IPS-18a (cell line): ENCODE results near the gene ESRRA.

Experiments used
- H3K27ac ChIP-seq: one replicate; pipeline ENCODE4 v1.5.1; 2013; ENCODE audit warnings: low read length
- H3K27me3 ChIP-seq: one replicate; pipeline ENCODE4 v1.6.1; 2013; ENCODE audit warnings: mild to moderate bottlenecking, low read length; ENCODE audit not compliant: control insufficient read depth, insufficient read depth
- H3K36me3 ChIP-seq: one replicate; pipeline ENCODE4 v1.6.1; 2013; ENCODE audit warnings: low read depth, low read length; ENCODE audit not compliant: control insufficient read depth
- H3K4me1 ChIP-seq: one replicate; pipeline ENCODE4 v1.6.1; 2013; ENCODE audit warnings: low read depth, low read length; ENCODE audit not compliant: control insufficient read depth
- H3K4me3 ChIP-seq: one replicate; pipeline ENCODE4 v1.5.1; 2013; ENCODE audit warnings: low read length
- H3K9ac ChIP-seq: one replicate; pipeline ENCODE4 v1.6.1; 2013; ENCODE audit warnings: mild to moderate bottlenecking, low read length, moderate library complexity
- H3K9me3 ChIP-seq: one replicate; pipeline ENCODE4 v1.6.1; 2013; ENCODE audit warnings: low read depth, low read length; ENCODE audit not compliant: control insufficient read depth

The ESRRA gene

DNA sequence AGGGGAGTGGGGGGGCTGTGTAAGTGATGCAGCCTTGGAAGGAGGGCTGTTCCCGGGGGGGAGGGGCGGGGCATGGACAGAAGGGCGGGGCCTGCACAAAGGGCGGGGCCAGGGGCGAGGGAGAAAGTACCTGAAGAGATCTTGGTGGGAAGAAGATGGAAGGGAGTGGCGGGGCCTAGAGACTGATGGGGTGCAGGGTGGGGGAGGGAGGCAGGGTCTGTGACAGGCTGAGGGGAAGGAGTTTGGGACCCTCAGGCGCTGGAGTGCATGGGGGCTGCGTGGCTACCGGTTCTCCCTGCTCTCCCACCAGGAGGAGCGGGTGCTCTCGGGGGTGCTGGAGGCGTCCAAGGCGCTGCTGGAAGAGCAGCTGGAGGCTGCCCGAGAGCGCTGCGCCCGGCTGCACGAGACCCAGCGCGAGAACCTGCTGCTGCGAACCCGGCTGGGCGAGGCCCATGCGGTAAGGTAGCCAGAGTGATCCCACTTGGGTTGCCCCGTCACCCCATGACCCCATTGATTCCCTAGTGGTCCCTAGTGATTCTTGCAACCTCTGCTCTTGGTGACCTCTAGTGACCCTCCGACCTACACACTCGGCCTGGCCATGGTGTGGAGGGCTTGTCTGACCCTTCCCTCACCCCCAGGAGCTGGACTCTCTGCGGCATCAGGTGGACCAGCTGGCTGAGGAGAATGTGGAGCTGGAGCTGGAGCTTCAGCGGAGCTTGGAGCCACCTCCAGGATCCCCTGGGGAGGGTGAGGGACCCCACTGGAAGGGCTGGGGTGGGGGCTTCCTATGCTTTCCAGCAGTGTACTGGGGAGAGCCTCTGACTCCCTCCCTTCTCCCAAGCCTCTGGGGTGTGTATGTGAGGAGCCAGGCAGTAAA, 37.8 kb downstream of the ESRRA start:
- Histone ChIP-seq H3K9ac (no peak overlapping the region), H3K27ac (no peak overlapping the region), H3K27me3 (peaks cover 12% of the 10 kb centered on the region), H3K4me3 (peak overlapping the region; percentile 43), H3K36me3 (no peaks in the 10 kb centered on the region), H3K9me3 (no peaks in the 10 kb centered on the region), H3K4me1 (peaks cover 12% of the 10 kb centered on the region)

DNA sequence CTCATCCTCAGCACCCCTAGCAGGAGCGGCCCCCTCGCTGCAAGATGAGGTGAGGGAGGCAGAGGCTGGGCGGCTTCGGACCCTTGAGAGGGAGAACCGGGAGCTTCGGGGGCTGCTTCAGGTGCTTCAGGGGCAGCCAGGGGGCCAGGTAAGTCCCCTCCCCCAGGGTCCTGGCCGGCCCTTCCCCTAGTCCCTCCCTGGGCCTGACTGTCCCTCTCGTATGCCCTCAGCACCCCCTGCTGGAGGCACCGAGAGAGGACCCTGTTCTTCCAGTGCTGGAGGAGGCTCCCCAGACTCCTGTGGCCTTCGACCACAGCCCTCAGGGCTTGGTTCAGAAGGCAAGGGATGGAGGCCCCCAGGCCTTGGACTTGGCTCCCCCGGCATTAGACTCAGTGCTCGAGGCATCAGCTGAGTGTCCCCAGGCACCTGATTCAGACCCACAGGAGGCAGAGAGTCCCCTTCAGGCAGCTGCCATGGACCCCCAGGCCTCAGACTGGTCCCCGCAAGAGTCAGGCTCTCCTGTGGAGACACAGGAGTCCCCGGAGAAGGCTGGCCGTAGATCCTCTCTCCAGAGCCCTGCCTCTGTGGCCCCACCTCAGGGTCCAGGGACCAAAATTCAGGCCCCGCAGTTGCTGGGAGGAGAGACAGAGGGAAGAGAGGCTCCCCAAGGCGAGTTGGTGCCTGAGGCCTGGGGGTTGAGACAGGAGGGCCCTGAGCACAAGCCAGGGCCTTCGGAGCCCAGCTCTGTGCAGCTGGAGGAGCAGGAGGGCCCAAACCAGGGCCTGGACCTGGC, 38.6 kb downstream of the ESRRA start:
- Histone ChIP-seq H3K4me3 (no peak overlapping the region), H3K27ac (no peak overlapping the region), H3K9me3 (no peaks in the 10 kb centered on the region), H3K4me1 (peaks cover 12% of the 10 kb centered on the region), H3K36me3 (no peaks in the 10 kb centered on the region), H3K9ac (no peak overlapping the region), H3K27me3 (peaks cover 12% of the 10 kb centered on the region)

DNA sequence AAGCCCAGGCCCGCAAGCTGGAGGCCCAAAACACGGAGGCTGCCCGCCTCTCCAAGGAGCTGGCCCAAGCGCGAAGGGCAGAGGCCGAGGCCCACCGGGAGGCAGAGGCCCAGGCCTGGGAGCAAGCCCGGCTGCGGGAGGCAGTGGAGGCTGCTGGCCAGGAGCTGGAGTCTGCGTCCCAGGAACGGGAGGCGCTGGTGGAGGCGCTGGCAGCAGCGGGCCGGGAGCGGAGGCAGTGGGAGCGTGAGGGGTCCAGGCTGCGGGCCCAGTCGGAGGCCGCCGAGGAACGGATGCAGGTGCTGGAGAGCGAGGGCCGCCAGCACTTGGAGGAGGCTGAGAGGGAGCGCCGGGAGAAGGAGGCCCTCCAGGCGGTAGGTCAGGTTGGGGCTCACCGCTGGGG, 39.5 kb downstream of the ESRRA start:
- no peaks in the 10 kb centered on the region for H3K9me3 ChIP-seq
- no peak overlapping the region for H3K4me3 ChIP-seq
- H3K36me3 ChIP-seq: no peaks in the 10 kb centered on the region
- H3K27me3 ChIP-seq: peaks cover 12% of the 10 kb centered on the region
- no peak overlapping the region for H3K27ac ChIP-seq
- H3K4me1 ChIP-seq: peaks cover 12% of the 10 kb centered on the region
- H3K9ac ChIP-seq: no peak overlapping the region

DNA sequence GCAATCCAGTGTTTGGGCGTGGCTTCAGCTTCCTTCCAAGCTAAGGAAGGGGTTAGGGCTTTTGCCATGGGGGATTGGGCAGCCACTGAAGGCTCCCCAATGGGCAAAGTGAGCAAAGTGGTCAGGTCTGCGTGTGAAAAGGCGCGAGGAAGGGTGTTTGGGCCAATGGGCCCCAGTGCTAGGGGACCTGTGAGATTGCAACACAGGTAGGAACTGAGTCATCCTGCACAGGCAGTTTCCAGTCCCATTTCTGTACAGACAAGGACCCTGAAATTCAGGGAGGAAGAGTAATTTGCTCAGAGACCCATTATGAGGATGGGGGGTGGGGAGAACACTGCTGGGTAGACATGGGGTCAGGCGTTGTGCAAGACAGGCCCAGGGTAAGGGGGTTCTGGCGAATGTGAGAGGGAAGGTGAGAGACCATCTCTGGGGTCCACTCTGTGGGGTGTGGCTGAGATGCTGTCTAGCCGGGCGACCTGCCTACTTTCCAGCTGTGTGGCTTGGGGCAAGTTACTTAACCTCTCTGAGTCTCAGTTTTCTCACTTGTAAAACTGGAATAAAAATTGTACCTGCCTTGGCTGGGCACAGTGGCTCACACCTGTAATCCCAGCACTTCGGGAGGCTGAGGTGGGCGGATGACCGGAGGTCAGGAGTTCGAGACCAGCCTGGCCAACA, 42.0 kb downstream of the ESRRA start:
- H3K36me3 ChIP-seq: no peaks in the 10 kb centered on the region
- no peaks in the 10 kb centered on the region for H3K4me1 ChIP-seq
- no peaks in the 10 kb centered on the region for H3K27me3 ChIP-seq
- H3K27ac ChIP-seq: no peak overlapping the region
- no peak overlapping the region for H3K4me3 ChIP-seq
- H3K9me3 ChIP-seq: no peaks in the 10 kb centered on the region
- no peak overlapping the region for H3K9ac ChIP-seq

DNA sequence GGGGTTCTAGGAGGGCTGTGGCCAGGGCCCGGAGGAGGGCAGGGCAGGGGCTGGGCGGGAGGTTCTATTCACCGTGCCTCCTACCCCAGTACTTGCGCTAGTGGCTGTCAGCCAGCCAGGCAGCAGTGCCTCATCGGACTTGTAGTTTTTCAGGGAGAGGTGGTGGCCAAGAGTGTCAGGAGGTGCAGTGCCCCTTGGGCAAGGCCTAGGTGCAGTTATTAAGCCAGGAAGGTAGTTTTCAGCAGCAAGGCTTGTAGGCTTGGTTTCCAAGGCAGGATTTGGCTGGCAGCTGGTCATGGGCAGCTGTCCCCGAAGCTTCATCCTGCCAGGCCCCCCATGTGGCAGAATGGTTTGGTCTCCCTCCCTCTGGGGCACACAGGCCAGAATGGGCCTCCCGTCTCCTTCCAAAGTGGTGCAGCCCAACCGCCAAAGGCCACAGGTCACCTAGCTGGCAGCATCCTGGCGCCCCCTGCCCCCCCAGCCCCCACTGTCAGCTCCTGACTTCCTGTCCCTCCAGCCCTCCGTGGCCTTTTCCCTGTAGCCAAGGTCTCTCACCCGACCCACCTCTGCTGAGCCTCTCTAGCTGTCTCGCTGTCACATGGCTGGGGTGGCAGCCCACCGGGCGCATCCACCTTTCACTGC, 43.2 kb downstream of the ESRRA start:
- Histone ChIP-seq H3K27me3 (no peaks in the 10 kb centered on the region), H3K9ac (no peak overlapping the region), H3K4me1 (no peaks in the 10 kb centered on the region), H3K36me3 (no peaks in the 10 kb centered on the region), H3K9me3 (no peaks in the 10 kb centered on the region), H3K4me3 (no peak overlapping the region), H3K27ac (no peak overlapping the region)

DNA sequence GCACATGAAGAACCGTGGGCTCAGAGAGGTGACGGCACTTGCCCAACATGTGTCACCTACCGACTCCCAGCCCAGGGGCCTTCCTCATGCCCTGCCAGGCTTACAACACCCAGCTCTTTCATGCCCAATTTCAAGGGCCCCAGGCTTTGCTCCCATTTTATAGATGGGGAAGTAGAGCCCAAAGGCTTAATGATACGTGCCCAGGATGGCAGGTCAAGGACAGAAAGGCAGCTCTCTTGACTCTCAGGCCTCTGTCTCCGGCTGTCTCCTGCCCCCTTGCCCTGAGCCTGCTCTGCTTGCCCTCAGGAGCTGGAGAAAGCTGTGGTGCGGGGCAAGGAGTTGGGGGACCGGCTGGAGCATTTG, 43.7 kb downstream of the ESRRA start:
- Histone ChIP-seq H3K9ac (no peak overlapping the region), H3K27me3 (no peaks in the 10 kb centered on the region), H3K36me3 (no peaks in the 10 kb centered on the region), H3K27ac (no peak overlapping the region), H3K4me1 (no peaks in the 10 kb centered on the region), H3K4me3 (no peak overlapping the region), H3K9me3 (no peaks in the 10 kb centered on the region)

DNA sequence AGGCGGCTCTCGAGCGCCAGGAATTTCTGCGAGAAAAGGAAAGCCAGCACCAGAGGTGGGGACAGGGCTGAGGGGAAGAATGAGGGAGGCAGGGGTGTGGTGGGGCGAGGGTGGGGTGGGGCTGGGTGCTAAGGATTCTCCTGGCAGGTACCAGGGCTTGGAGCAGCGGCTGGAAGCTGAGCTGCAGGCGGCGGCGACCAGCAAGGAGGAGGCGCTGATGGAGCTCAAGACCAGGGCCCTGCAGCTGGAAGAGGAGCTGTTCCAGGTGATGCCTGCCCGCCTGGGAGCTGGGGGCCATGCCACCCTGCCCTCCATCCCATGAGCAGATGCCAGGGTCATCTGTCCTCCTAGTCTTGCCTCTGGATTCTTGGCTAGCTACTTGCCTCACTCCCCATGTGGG, 44.1 kb downstream of the ESRRA start:
- Histone ChIP-seq H3K27ac (no peak overlapping the region), H3K27me3 (no peaks in the 10 kb centered on the region), H3K9me3 (no peaks in the 10 kb centered on the region), H3K4me3 (no peak overlapping the region), H3K9ac (no peak overlapping the region), H3K36me3 (no peaks in the 10 kb centered on the region), H3K4me1 (no peaks in the 10 kb centered on the region)

DNA sequence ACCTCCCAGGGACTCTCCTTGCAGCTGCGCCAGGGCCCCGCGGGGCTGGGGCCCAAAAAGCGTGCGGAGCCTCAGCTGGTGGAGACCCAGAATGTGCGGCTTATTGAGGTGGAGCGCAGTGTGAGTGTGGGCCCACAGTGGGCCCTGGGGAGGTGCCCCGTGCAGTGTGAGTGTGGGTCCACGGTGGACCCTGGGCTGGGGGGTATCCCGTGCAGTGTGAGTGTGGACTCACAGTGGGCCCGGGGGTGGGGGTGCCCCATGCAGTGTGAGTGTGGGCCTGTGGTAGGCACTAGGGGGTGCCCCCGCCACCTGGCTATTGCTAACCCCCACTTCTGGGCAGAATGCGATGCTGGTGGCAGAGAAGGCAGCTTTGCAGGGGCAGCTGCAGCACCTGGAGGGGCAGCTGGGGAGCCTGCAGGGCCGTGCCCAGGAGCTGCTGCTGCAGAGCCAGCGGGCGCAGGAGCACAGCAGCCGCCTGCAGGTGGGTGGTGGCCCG, 45.9 kb downstream of the ESRRA start:
- H3K9ac ChIP-seq: no peak overlapping the region
- H3K4me1 ChIP-seq: peaks cover 6% of the 10 kb centered on the region
- H3K9me3 ChIP-seq: no peaks in the 10 kb centered on the region
- H3K36me3 ChIP-seq: no peaks in the 10 kb centered on the region
- no peak overlapping the region for H3K4me3 ChIP-seq
- no peak overlapping the region for H3K27ac ChIP-seq
- no peaks in the 10 kb centered on the region for H3K27me3 ChIP-seq

DNA sequence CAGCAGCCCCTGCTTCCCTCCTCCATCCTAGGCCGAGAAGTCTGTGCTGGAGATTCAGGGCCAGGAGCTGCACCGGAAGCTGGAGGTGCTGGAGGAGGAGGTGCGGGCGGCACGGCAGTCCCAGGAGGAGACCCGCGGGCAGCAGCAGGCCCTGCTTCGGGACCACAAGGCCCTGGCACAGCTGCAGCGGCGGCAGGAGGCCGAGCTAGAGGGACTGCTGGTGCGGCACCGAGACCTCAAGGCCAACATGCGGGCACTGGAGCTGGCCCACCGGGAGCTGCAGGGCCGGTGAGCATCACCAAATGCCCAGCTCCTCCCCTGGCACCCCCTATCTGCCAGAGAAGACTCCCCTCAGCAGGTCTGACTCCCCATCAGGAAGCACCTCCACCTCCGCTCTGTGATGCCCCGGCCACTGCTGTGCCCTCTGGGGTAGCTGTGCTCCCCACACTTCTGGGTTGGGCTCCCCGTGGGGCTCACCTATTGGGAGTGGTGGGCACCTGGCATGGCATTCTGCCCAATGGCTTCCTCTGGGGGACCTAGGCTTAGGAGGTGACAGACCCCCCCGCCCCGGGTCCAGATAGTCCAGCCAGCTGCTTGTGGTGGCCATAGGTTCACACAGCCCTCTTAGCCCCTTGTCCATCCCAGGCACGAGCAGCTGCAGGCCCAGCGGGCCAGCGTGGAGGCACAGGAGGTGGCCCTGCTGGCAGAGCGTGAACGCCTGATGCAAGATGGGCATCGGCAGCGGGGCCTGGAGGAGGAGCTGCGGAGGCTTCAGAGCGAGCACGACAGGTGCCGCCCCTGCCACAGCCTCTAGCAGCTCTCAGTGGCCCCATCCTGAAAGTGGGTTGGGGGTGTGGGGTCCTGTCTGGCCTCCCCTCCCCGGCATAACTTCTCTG, 47.0 kb downstream of the ESRRA start:
- Histone ChIP-seq H3K27ac (no peak overlapping the region), H3K9me3 (no peaks in the 10 kb centered on the region), H3K9ac (no peak overlapping the region), H3K4me1 (peaks cover 6% of the 10 kb centered on the region), H3K36me3 (no peaks in the 10 kb centered on the region), H3K4me3 (no peak overlapping the region), H3K27me3 (no peaks in the 10 kb centered on the region)

DNA sequence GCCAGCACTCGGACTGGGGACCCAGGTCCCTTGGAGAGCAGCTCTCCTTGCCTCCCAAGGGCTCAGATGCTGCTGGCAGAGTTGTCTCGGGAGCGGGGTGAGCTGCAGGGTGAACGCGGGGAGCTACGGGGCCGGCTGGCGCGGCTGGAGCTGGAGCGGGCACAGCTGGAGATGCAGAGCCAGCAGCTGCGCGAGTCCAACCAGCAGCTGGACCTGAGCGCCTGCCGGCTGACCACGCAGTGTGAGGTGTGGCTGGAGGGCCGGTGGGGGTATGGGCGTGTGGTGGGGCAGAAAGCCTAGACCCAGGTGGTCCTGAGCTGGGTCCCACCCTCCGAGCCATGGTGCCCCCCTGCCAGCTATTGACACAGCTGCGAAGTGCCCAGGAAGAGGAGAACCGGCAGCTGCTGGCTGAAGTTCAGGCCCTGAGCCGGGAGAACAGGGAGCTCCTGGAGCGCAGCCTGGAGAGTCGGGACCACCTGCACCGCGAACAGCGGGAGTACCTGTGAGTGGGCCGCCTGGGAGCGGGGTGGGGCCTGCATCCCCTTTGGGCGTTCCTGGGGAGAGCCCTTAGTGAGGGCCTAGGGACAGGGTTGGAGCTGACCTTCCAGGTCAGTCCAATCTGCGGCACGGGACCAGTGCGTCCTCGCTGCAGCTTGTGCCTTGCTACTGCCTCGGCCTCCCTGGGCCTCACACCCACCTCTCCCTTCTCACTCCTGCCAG, 47.8 kb downstream of the ESRRA start:
- Histone ChIP-seq H3K4me3 (no peak overlapping the region), H3K9ac (no peak overlapping the region), H3K9me3 (no peaks in the 10 kb centered on the region), H3K27me3 (peaks cover 3% of the 10 kb centered on the region), H3K36me3 (no peaks in the 10 kb centered on the region), H3K27ac (no peak overlapping the region), H3K4me1 (peaks cover 6% of the 10 kb centered on the region)
